Ishikawa (cell line): ENCODE results near the gene EML4.

Experiments
- EP300 ChIP-seq: IDR thresholded peaks from 2 replicates; pipeline ENCODE4 v1.6.1; 2012; ENCODE audit warnings: borderline replicate concordance
- RAD21 ChIP-seq: IDR thresholded peaks from 2 replicates; pipeline ENCODE4 v1.6.1; 2012; ENCODE audit warnings: low read depth
- YY1 ChIP-seq: IDR thresholded peaks from 2 replicates; pipeline ENCODE4 v1.6.1; 2012; ENCODE audit warnings: low read depth
- TF ChIP-seq, protein P1 (sequence below): IDR thresholded peaks from 2 replicates; pipeline ENCODE4 v1.6.1; 2012; ENCODE audit warnings: low read depth, mild to moderate bottlenecking
- TF ChIP-seq, protein P2 (sequence below): IDR thresholded peaks from 2 replicates; pipeline ENCODE4 v1.6.1; 2012

DNA sequence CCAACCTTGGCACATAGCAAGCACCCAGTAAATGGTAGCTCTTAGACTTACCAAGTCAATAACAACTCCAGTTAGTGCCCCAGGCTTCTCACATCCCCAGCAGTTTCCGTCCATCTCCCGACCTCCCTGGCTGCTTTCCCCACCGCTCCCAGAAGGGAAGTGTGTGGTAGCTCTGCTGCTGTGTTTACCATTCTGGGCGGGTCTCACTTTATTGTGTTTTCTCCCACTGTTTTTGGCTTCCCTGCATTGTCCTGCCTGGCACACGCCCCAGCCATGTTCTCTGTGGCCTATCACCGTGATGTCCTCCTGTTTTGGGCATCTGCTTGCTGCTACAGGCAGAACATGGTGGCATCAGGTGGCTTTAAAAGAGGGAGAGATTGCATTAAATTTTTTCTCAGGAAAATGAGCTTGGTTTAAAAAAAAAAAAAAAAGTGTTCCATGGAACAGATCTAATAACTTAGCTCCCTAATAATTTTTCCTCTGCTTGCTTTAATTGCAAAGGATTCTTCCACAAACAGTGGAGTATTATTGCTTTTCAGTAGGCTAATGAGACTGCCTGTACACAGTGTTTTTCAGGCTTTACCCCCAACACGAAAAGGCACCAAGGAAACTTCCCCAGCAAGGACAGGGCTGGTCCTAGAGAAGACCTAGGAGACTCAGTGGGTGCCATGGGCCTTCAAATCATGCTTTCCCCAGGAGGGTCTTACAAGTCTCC is 199.8 kb downstream of the EML4 start:
- TF ChIP-seq YY1 (no peak), RAD21 (no peak), EP300 (no peak)
- TF ChIP-seq, protein P1, sequence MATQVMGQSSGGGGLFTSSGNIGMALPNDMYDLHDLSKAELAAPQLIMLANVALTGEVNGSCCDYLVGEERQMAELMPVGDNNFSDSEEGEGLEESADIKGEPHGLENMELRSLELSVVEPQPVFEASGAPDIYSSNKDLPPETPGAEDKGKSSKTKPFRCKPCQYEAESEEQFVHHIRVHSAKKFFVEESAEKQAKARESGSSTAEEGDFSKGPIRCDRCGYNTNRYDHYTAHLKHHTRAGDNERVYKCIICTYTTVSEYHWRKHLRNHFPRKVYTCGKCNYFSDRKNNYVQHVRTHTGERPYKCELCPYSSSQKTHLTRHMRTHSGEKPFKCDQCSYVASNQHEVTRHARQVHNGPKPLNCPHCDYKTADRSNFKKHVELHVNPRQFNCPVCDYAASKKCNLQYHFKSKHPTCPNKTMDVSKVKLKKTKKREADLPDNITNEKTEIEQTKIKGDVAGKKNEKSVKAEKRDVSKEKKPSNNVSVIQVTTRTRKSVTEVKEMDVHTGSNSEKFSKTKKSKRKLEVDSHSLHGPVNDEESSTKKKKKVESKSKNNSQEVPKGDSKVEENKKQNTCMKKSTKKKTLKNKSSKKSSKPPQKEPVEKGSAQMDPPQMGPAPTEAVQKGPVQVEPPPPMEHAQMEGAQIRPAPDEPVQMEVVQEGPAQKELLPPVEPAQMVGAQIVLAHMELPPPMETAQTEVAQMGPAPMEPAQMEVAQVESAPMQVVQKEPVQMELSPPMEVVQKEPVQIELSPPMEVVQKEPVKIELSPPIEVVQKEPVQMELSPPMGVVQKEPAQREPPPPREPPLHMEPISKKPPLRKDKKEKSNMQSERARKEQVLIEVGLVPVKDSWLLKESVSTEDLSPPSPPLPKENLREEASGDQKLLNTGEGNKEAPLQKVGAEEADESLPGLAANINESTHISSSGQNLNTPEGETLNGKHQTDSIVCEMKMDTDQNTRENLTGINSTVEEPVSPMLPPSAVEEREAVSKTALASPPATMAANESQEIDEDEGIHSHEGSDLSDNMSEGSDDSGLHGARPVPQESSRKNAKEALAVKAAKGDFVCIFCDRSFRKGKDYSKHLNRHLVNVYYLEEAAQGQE, result no peak
- TF ChIP-seq, protein P2, sequence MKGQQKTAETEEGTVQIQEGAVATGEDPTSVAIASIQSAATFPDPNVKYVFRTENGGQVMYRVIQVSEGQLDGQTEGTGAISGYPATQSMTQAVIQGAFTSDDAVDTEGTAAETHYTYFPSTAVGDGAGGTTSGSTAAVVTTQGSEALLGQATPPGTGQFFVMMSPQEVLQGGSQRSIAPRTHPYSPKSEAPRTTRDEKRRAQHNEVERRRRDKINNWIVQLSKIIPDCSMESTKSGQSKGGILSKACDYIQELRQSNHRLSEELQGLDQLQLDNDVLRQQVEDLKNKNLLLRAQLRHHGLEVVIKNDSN, result no peak
